ENCODE data around the gene CCDC85C.
A peak's percentile ranks its signal among the peaks of the same experiment; 100 is the strongest.

CCDC85C gene

DNA sequence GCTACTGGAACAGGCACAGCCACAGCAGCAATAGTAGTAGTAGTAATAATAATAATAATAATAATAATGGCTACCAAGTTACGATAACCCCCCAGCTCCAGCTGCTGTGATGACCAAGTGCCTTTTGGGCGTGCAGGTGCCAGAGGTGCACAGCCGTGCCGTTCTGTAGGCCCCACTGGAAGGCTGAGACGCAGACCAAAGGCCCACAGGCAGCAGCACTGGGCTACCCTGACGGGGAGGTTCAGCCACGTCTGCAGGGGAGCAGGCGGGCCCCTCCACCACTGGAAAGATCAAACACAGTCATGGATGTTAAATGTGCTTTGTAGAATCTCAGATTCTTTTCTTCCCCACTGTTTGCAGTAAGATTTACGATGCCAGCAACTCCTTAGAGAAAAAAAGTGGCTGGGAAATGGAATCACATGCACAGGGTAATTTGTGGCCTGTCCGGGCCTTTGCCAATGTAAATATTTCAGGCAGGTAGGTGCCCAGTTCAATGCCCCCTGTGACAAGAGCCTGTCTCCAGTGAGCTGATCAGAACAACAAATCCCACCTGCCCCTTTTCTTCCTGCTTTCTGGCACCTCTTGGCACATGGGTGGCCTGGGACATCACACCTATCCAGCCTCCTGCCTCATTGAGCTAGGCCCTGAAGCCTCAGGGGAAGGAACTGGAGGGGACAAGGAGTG lies 32.6 kb downstream of the CCDC85C start:
- TF ChIP-seq, protein P1, sequence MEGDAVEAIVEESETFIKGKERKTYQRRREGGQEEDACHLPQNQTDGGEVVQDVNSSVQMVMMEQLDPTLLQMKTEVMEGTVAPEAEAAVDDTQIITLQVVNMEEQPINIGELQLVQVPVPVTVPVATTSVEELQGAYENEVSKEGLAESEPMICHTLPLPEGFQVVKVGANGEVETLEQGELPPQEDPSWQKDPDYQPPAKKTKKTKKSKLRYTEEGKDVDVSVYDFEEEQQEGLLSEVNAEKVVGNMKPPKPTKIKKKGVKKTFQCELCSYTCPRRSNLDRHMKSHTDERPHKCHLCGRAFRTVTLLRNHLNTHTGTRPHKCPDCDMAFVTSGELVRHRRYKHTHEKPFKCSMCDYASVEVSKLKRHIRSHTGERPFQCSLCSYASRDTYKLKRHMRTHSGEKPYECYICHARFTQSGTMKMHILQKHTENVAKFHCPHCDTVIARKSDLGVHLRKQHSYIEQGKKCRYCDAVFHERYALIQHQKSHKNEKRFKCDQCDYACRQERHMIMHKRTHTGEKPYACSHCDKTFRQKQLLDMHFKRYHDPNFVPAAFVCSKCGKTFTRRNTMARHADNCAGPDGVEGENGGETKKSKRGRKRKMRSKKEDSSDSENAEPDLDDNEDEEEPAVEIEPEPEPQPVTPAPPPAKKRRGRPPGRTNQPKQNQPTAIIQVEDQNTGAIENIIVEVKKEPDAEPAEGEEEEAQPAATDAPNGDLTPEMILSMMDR (IDR thresholded peaks at IDR 0.05; ENCODE audit: low read depth, low read length), result no peak
- DNase-seq (ENCODE audit: low read depth in 2 of 2), result no peak
- no peak overlapping the region for H3K4me3 ChIP-seq (replicated peaks in 1 of 2; ENCODE audit: low read depth in 2 of 2, low read length in 2 of 2)

DNA sequence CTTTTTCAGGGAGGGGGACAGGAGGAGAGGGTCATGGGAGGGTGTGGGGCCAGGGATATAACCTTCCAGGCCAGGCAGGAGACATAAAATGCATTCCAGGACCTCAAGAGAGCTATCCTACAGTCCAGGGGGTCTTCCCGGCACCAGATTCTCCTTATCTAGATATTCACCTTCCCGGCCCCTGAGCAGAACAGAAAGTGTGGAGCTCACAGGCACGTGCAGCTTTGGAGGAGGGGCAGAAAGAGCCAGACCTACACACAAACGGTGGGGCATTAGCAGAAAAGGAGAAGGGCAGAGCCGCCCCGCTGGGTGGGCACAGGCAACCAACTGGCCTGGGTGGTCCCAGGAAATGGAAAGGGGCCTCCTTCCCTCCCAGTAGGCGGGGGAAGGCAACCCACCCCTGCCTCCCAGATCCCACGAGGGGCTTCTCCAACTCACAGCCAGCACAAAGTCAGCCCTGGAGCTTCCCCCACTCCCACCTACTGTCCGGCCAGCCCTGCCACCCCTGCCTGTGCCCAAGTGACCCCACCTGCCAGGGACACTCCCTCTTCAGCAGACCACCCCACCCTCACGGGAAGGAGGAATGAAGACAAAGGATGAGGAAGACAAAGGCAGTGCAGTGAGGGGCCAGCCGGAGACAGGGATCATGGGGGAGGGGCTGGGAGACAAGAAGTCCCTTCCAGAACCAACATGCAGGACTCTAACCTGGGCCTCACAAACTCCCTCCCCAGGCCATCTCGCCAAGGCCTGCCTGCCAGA lies 33.3 kb downstream of the CCDC85C start:
- H3K4me3 ChIP-seq (replicated peaks in 1 of 2; ENCODE audit: low read depth in 2 of 2, low read length in 2 of 2), result no peak overlapping the region
- TF ChIP-seq, protein P1 (IDR thresholded peaks at IDR 0.05; ENCODE audit: low read depth, low read length), result no peak
- DNase-seq (ENCODE audit: low read depth in 2 of 2), result no peak

DNA sequence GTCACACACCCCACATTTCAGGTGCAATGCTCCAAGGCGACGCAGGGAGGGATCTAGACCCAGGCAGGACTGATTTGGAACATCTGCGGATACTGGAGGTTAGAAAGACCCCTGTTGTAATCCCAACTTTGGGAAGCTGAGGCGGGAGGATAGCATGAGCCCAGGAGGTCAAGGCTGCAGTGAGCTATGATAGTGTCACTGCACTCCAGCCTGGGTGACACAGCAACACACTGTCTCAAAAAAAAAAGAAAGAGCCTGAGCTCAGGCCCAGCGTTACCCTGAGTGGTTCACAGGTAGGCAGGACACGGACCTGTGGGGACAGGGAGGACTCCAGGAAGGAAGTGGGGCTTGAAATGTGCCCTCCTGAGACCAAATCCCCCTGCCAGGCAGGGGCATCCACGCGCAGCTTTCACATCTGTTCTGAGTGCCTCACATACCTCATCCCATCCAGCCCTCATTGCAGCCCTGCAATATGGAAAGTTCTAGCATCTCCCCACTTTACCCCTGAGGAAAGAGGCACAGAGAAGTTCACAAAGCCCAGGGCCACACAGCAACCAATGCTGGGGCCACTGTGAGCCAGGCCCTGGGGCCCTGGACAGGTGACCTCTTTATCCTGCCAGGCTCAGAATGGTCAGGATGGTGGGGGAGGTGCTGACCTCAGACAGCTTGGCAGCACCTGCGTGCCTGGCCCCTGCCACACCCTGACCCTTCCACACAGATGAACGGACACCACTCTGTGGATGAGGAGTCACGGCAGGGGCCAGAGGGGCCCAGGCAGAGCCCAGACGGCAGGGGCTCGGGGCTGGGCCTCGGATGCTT lies 34.1 kb downstream of the CCDC85C start:
- DNase-seq (ENCODE audit: low read depth in 2 of 2), result no peak
- no peak overlapping the region for H3K4me3 ChIP-seq (replicated peaks in 1 of 2; ENCODE audit: low read depth in 2 of 2, low read length in 2 of 2)
- TF ChIP-seq, protein P1 (IDR thresholded peaks at IDR 0.05; ENCODE audit: low read depth, low read length), result no peak

DNA sequence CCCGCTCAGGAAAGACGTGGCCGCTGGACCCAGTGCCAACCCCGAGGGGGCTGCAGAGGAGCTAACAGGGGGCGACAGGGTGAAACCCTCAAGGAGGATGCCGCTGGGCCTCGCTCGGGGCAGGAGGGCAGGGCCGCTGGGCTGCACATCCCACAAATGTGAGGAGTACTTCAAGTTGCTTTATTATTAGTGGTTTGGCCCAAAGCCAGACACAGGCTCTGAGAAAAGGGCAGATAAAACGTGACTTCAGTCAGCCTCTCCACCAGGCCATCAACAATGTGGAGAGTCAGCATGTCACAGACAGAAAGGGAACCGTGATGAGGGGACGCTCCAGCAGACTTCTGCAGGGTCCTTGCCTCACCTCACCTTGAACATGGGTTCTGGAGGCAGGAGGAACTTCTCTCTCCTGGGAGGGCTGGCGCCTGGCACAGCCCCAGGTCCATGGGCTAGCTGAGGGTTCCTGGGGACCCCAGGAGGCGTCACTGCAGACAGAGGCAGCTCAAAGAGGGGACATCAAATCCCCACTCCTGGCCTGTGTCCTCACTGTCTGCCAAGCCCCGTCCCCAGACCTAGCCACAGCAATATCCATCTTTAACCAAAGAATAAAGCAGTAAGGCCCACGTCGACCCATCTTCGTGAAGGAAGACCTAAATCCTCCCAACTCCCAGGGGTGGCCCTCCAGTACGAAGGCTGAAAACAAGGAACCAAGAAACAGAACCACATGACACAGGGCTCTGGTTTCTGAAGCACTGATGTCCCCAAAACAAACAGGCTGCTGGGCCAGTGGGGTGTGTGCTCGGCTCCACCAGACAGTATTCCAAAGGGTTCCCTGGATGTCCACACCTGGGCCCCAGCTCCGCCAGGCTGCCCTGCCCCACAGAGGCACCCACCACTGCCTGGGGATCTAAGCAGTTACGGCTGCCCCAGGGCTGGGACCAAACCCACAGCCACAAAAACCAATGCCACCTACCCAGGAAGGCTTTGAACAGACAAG lies 35.1 kb downstream of the CCDC85C start:
- H3K4me3 ChIP-seq (replicated peaks in 1 of 2; ENCODE audit: low read depth in 2 of 2, low read length in 2 of 2), result no peak overlapping the region
- TF ChIP-seq, protein P1 (IDR thresholded peaks at IDR 0.05; ENCODE audit: low read depth, low read length), result no peak
- peak; percentile 33 to 70 for DNase-seq (ENCODE audit: low read depth in 2 of 2)

DNA sequence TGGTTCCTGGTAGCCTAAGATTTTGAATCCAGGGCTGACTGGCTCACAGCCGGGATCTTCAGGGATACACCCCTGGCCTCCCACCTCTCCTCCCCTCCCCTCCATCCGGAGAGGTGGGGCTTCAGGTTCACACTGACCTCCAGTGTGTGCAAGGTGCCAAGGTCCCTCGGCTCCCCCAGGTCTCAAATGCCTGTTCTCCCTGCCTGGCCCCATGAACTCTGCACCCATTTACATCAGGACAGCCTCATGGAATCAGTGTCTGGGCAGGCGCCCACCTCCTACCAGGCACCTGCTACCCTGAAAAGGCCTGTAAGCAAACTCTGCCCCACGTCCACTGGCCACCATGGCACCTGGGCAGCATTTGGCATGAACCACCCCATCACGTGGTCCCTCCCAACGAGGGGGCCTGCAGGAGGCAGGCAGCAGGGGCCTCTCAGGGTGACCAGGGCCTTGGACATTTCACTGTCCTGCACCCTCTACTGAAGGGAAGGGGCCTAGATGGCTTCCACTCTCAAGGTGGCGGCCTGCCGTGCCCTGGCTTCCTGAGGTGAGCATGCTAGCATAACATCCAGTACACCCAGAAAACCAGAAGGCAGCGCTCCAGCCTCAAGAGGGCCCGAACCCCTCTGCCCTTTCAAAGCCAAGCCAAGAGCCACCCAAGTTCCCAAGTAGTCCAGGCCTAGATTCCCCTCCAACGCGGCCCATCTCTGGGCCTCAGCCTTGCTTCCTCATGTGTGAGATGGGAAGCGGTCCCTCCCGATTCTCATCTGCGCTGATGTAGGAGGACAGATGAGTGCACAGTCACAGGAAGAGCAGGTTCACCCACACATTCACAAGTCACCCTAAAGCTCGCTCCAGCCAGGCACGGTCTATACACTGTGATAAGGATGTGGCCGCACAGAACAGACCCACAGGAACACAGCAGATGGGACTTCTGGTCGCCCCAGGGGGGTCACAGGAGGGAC lies 37.3 kb downstream of the CCDC85C start:
- no peak overlapping the region for H3K4me3 ChIP-seq (replicated peaks in 1 of 2; ENCODE audit: low read depth in 2 of 2, low read length in 2 of 2)
- no peak for DNase-seq (ENCODE audit: low read depth in 2 of 2)
- TF ChIP-seq, protein P1 (IDR thresholded peaks at IDR 0.05; ENCODE audit: low read depth, low read length), result no peak

All from cardiac fibroblast (primary cell).